OCI-LY1 (cell line): ENCODE results near the gene KCNMB2.

Experiments
- H2AFZ ChIP-seq: fragments of 200-600 bp; sonication (generic), shearing (Covaris generic); 2 replicates; pipeline ENCODE4 v1.6.0; 2014; ENCODE audit warnings: antibody characterized with exemption, mild to moderate bottlenecking, low read length
- H3F3A ChIP-seq: fragments of 200-600 bp; sonication (generic), shearing (Covaris generic); 2 replicates; pipeline ENCODE4 v1.6.0; 2014; ENCODE audit warnings: mild to moderate bottlenecking, antibody characterized with exemption, low read length, moderate library complexity; ENCODE audit not compliant: insufficient read depth
- H3K27ac ChIP-seq: fragments of 200-600 bp; sonication (generic); 2 replicates; pipeline ENCODE4 v1.5.1; 2014; ENCODE audit warnings: low read length, mixed run types, mild to moderate bottlenecking, low read depth; ENCODE audit not compliant: poor library complexity, severe bottlenecking
- H3K27me3 ChIP-seq: fragments of 200-600 bp; sonication (generic); 2 replicates; pipeline ENCODE4 v1.6.0; 2014; ENCODE audit warnings: antibody characterized with exemption, mild to moderate bottlenecking, low read length, moderate library complexity; ENCODE audit not compliant: insufficient read depth
- H3K36me3 ChIP-seq: fragments of 200-600 bp; sonication (generic); 2 replicates; pipeline ENCODE4 v1.6.1; 2014; ENCODE audit warnings: mild to moderate bottlenecking, antibody characterized with exemption, low read length, moderate library complexity, mixed read lengths; ENCODE audit not compliant: insufficient read depth
- H3K4me1 ChIP-seq: fragments of 200-600 bp; sonication (generic); 2 replicates; pipeline ENCODE4 v1.5.1; 2014; ENCODE audit warnings: mild to moderate bottlenecking, low read length, moderate library complexity; ENCODE audit not compliant: insufficient read depth, severe bottlenecking
- H3K4me2 ChIP-seq: fragments of 200-600 bp; sonication (generic), shearing (Covaris generic); 2 replicates; pipeline ENCODE4 v1.6.1; 2014; ENCODE audit warnings: low read length
- H3K4me3 ChIP-seq: fragments of 200-600 bp; sonication (generic); 2 replicates; pipeline ENCODE4 v1.5.1; 2014; ENCODE audit warnings: low read length, low read depth, mild to moderate bottlenecking, mixed read lengths; ENCODE audit not compliant: poor library complexity, severe bottlenecking
- H3K79me2 ChIP-seq: fragments of 200-600 bp; shearing (Covaris generic); 2 replicates; pipeline ENCODE4 v1.6.1; 2016; ENCODE audit warnings: mixed run types, low read length, mixed read lengths; ENCODE audit not compliant: insufficient read depth
- H3K9ac ChIP-seq: fragments of 200-600 bp; sonication (generic), shearing (Covaris generic); 2 replicates; pipeline ENCODE4 v1.6.1; 2014; ENCODE audit warnings: mild to moderate bottlenecking, low read length, mixed read lengths
- H3K9me2 ChIP-seq: fragments of 200-600 bp; sonication (generic), shearing (Covaris generic); 2 replicates; pipeline ENCODE4 v1.6.1; 2014; ENCODE audit warnings: low read depth, mild to moderate bottlenecking, low read length, mixed read lengths
- H3K9me3 ChIP-seq: fragments of 200-600 bp; shearing (Covaris generic); 2 replicates; pipeline ENCODE4 v1.6.1; 2014; ENCODE audit warnings: low read length, mixed read lengths
- H4K20me1 ChIP-seq: fragments of 200-600 bp; sonication (generic), shearing (Covaris generic); 2 replicates; pipeline ENCODE4 v1.6.0; 2016; ENCODE audit warnings: mild to moderate bottlenecking, low read length; ENCODE audit not compliant: insufficient read depth
- EZH2 ChIP-seq: fragments of 200-600 bp; sonication (generic), shearing (Covaris generic); IDR thresholded peaks from 2 replicates; pipeline ENCODE4 v1.8.0; 2017; ENCODE audit warnings: borderline replicate concordance, mixed run types, mild to moderate bottlenecking, antibody characterized with exemption, low read length, moderate library complexity, mixed read lengths
- TF ChIP-seq, protein P1 (sequence below): fragments of 200-600 bp; sonication (generic), shearing (Covaris generic); IDR thresholded peaks from 2 replicates; pipeline ENCODE4 v1.5.1; 2017; ENCODE audit warnings: mild to moderate bottlenecking, antibody characterized with exemption, low read length, moderate library complexity, mixed read lengths

Gene KCNMB2

DNA sequence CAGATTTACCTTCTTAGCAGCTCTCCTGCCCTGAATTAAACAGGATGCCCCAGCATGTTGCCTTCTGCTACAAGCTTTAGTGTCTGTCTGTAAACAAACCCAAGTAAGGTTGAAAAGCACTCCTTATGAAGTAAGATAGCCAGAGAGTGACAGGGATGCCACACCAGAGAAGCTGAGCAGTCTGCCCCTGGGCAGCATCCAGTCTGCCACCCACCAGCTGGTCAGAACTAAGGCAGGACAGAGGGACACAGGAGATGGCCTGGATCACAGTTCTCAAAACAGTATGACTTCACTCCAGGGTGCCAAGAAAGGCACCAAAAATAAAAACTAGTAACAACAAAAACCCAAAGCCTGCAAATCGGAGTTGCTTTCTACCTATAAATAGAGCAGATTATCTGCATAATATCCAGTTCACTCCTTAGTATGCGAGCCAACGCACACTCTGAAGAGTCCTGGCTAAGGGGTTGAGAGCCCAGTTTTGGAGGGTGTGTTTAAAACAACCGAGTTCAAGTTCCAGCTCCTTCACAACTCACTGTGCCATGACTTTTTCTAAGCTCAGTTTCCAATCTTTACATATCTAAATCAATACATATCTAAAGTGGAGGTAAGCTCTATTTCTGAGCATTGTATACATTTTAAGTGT lies 198.9 kb downstream of the KCNMB2 start:
- no peak overlapping the region for H3K4me2 ChIP-seq
- no peak overlapping the region for H2AFZ ChIP-seq
- no peak overlapping the region for H3K4me3 ChIP-seq
- H3K4me1 ChIP-seq: no peaks in the 10 kb centered on the region
- no peak overlapping the region for H3K9ac ChIP-seq
- H3F3A ChIP-seq: no peaks in the 10 kb centered on the region
- no peak overlapping the region for H3K27ac ChIP-seq
- no peaks in the 10 kb centered on the region for H3K9me2 ChIP-seq
- H3K79me2 ChIP-seq: no peaks in the 10 kb centered on the region
- no peaks in the 10 kb centered on the region for H4K20me1 ChIP-seq
- no peaks in the 10 kb centered on the region for H3K9me3 ChIP-seq
- TF ChIP-seq, protein P1, sequence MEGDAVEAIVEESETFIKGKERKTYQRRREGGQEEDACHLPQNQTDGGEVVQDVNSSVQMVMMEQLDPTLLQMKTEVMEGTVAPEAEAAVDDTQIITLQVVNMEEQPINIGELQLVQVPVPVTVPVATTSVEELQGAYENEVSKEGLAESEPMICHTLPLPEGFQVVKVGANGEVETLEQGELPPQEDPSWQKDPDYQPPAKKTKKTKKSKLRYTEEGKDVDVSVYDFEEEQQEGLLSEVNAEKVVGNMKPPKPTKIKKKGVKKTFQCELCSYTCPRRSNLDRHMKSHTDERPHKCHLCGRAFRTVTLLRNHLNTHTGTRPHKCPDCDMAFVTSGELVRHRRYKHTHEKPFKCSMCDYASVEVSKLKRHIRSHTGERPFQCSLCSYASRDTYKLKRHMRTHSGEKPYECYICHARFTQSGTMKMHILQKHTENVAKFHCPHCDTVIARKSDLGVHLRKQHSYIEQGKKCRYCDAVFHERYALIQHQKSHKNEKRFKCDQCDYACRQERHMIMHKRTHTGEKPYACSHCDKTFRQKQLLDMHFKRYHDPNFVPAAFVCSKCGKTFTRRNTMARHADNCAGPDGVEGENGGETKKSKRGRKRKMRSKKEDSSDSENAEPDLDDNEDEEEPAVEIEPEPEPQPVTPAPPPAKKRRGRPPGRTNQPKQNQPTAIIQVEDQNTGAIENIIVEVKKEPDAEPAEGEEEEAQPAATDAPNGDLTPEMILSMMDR: no peak
- TF ChIP-seq EZH2: no peak
- no peaks in the 10 kb centered on the region for H3K36me3 ChIP-seq
- no peaks in the 10 kb centered on the region for H3K27me3 ChIP-seq

DNA sequence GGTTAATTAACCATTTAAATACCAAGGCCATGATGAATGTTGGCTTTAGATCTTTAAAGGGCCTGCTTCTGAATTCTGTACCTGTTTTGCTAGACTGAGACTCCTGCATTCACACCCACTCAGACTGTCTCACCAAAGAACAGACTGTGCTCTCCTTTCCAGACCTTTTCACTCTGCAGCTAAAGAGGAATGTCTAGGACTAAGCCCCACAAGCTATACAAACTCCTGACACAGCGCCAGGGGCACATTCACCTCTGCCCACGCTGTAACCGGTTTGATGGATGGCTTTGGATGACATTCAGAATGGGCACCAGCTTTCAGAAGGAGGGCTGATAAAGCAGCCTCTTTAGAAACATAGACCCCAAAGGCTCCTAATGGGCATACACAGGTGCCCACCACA lies 200.1 kb downstream of the KCNMB2 start:
- Histone ChIP-seq H3K36me3 (no peaks in the 10 kb centered on the region), H3K27ac (no peak overlapping the region), H3K9me3 (no peaks in the 10 kb centered on the region), H2AFZ (no peak overlapping the region), H3K9ac (no peak overlapping the region), H3K4me1 (no peaks in the 10 kb centered on the region), H3K9me2 (no peaks in the 10 kb centered on the region), H3K4me2 (no peak overlapping the region), H3K27me3 (no peaks in the 10 kb centered on the region), H3K4me3 (no peak overlapping the region), H3K79me2 (no peaks in the 10 kb centered on the region), H4K20me1 (no peaks in the 10 kb centered on the region), H3F3A (no peaks in the 10 kb centered on the region)
- TF ChIP-seq, protein P1: no peak
- TF ChIP-seq EZH2: no peak

DNA sequence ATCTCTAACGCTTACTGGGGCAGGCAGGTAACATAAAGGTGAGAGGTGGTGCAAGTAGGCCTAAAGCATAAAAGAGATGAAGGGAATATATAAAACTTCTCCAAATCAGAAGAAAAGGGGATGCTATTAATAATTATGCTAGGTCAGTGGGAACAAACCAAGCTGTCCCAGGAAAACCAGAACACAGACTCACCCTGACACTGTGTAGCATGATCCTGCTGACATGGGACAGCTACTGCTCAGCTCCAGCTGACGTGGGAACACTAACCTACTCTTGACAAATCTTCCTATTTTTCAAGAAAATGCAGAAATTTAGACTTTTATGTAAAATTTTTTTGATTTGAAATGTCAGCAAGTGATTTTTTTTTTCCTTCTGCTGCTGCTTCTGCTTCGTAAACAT lies 203.5 kb downstream of the KCNMB2 start:
- Histone ChIP-seq H3K27me3 (no peaks in the 10 kb centered on the region), H3K4me1 (no peaks in the 10 kb centered on the region), H3K9me3 (no peaks in the 10 kb centered on the region), H3K9ac (no peak overlapping the region), H4K20me1 (no peaks in the 10 kb centered on the region), H3K4me3 (no peak overlapping the region), H3K79me2 (no peaks in the 10 kb centered on the region), H3K9me2 (no peaks in the 10 kb centered on the region), H3K4me2 (no peak overlapping the region), H3K27ac (no peak overlapping the region), H3K36me3 (no peaks in the 10 kb centered on the region), H3F3A (no peaks in the 10 kb centered on the region), H2AFZ (no peak overlapping the region)
- TF ChIP-seq EZH2: no peak
- TF ChIP-seq, protein P1: no peak
